GM21737 (cell line): ENCODE results near the gene ANGPTL4.
"Not testable (repeated sequence)": the region's sequence is repeated elsewhere in the genome, so short reads cannot be mapped to it uniquely, and the experiment has no call there.

Source experiments
- ATAC-seq: cut with Tn5 transposase; IDR thresholded peaks from one replicate; pipeline ENCODE4 v1.9.1; 2021; ENCODE audit warnings: mild to moderate bottlenecking, moderate library complexity; ENCODE audit not compliant: unreplicated experiment

Gene ANGPTL4

GRCh38 chr19:8363803-8364771, at the start of gene ANGPTL4:
Gene ANGPTL4 (plus strand): TSS chr19:8364155. CDS start chr19:8364322, 167 bp downstream.
- ATAC-seq, result no peak

GRCh38 chr19:8314981-8315640, 48.8 kb upstream of the ANGPTL4 start:
- not testable (repeated sequence) for ATAC-seq

- ATAC-seq, result no peak
These were observed 47.4 kb upstream of the ANGPTL4 start for GRCh38 chr19:8316351-8317125.

- not testable (repeated sequence) for ATAC-seq
These were observed 45.1 kb upstream of the ANGPTL4 start for GRCh38 chr19:8318835-8319234.

GRCh38 chr19:8319807-8320520, 44.0 kb upstream of the ANGPTL4 start:
- ATAC-seq, result no peak

GRCh38 chr19:8320564-8321066, 43.3 kb upstream of the ANGPTL4 start:
- peak; percentile 14 for ATAC-seq

GRCh38 chr19:8321067-8321985, 42.6 kb upstream of the ANGPTL4 start, which contains the start of the genes NDUFA7 and RPS28:
Gene NDUFA7 (minus strand): TSS chr19:8321375. CDS start chr19:8321358, 17 bp downstream.
Gene RPS28 (plus strand): TSS chr19:8321496. CDS start chr19:8321531, 35 bp downstream.
- peak; percentile 85 for ATAC-seq

GRCh38 chr19:8321986-8322637, 41.8 kb upstream of the ANGPTL4 start:
- ATAC-seq, result no peak

- no peak for ATAC-seq
These were observed 41.3 kb upstream of the ANGPTL4 start for GRCh38 chr19:8322638-8322997.

GRCh38 chr19:8323781-8324185, 40.2 kb upstream of the ANGPTL4 start:
- ATAC-seq, result no peak

- ATAC-seq, result no peak
These were observed 39.5 kb upstream of the ANGPTL4 start for GRCh38 chr19:8324186-8325050.

GRCh38 chr19:8325454-8325853, 38.5 kb upstream of the ANGPTL4 start:
- ATAC-seq, result no peak

GRCh38 chr19:8329996-8330395, 34.0 kb upstream of the ANGPTL4 start:
- ATAC-seq, result no peak

- ATAC-seq, result no peak
These were observed 32.6 kb upstream of the ANGPTL4 start for GRCh38 chr19:8331263-8331845.

GRCh38 chr19:8332976-8333766, 30.8 kb upstream of the ANGPTL4 start:
- ATAC-seq, result no peak

GRCh38 chr19:8333767-8334457, 30.0 kb upstream of the ANGPTL4 start:
- ATAC-seq, result no peak
